Uterus (tissue), 4 donors: ENCODE data around the gene KCND3. TPM values are rescaled to one million over a fixed set of nuclear protein-coding genes. Genes with fewer than 3 reads are reported as not detected.

Source experiments
- DNase-seq, 2 donors: peaks; one replicate each; pipeline ENCODE4 v3.0.0-alpha.2; 2019 to 2020
- H3K27ac ChIP-seq, 2 donors: fragments of 200-600 bp; sonication (generic); 1 replicate in 1 of 2; 2 replicates in 1 of 2; pipeline ENCODE4 v1.5.1; 2016 to 2018
- H3K27me3 ChIP-seq, 2 donors: fragments of 200-600 bp; sonication (generic); one replicate each; pipeline ENCODE4 v1.5.1; 2018 to 2019; ENCODE audit warnings: control low read depth in 1 of 2
- H3K36me3 ChIP-seq, 2 donors: fragments of 200-600 bp; sonication (generic); one replicate each; pipeline ENCODE4 v1.5.1; 2019; ENCODE audit warnings: control low read depth in 1 of 2
- H3K4me1 ChIP-seq, 2 donors: fragments of 200-600 bp; sonication (generic); one replicate each; pipeline ENCODE4 v1.5.1; 2018 to 2019; ENCODE audit warnings: control low read depth in 1 of 2
- H3K4me3 ChIP-seq, 2 donors: fragments of 200-600 bp; sonication (generic); 1 replicate in 1 of 2; 2 replicates in 1 of 2; pipeline ENCODE4 v1.5.1; 2018 to 2019; ENCODE audit warnings: mild to moderate bottlenecking in 1 of 2
- H3K9me3 ChIP-seq, 2 donors: fragments of 200-600 bp; sonication (generic); one replicate each; pipeline ENCODE4 v1.5.1; 2019; ENCODE audit warnings: control low read depth in 1 of 2
- CTCF ChIP-seq, 4 experiments: fragments of 200-600 bp in 2 of 4; fragments of 450-650 bp in 2 of 4; sonication (generic) in 2 of 4; IDR thresholded peaks; one replicate each; pipeline ENCODE4 v1.5.1; 2016 to 2019; ENCODE audit warnings: antibody characterized with exemption in 4 of 4, mild to moderate bottlenecking in 2 of 4, moderate library complexity in 1 of 4
- POLR2A ChIP-seq, 2 donors: fragments of 450-650 bp; IDR thresholded peaks; one replicate each; pipeline ENCODE4 v1.6.1; 2016; ENCODE audit warnings: antibody characterized with exemption in 2 of 2, mild to moderate bottlenecking in 1 of 2, moderate library complexity in 1 of 2
- intact Hi-C: fragments of 100-400 bp; cut with DNase I; formaldehyde crosslinking; loops from one replicate; pipeline ENCODE4 v1.15.1; 2023; ENCODE audit warnings: low total_unique reads
- total RNA-seq, 4 donors: library from RNA; depleted of rRNA in 3 of 4; stranded (reverse); fragments of >200 nt in 3 of 4; gene quantifications; one replicate each; pipeline versions ENCODE4 v1.1.0 to v1.2.4, GENCODE V29; 2014 to 2023
- donor health status: DM: yes; HTN: yes; CAD: no.

KCND3 gene
- total RNA-seq, 4 donors from 2014 or later: 5.0 to 13.5 (median 7.2) TPM

DNA sequence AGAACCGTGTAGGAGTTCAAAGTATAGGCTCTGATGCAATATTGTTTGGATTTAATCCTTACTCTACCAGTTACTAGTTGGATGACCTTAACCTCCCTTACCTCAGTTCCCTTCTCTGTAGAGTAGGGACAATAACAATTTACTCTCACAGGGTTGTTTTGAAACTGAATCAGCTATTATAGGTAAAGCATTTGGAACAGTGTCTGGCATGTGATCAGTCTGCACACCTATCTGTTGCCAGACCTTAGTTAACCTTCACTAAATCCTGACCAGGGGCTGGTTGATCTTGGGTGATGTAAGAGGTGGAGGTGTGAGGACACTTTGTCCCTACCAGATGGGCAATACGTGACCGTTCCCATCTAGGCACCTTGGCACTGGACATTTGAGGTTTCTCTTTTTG lies 126.9 kb downstream of the KCND3 start:
- H3K27ac ChIP-seq: no peak overlapping the region
- TF ChIP-seq CTCF (IDR thresholded peaks at IDR 0.05) (no peak), POLR2A (IDR thresholded peaks at IDR 0.05) (no peak)

DNA sequence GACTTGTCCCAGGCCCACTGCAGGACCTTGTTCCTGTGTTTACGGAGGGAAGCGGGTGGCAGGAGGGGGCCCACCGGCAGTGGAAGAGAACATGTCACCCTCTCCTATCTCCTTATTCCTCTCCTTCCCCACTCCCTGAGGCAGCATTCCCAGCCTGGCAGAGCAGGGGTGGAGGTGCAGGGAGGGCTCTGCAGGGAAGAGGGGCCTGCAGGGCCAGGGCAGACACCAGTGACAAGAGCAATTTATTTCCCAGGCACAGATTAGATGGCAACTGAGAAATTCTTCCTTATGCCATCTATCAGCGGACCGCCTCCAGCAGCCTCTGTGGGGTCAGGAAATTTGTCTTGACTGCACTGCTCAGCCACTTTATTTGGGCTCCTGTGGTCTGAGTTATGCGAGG lies 127.9 kb downstream of the KCND3 start:
- no peak for DNase-seq
- no peak overlapping the region for H3K27ac ChIP-seq
- no peaks in the 10 kb centered on the region for H3K9me3 ChIP-seq
- no peaks in the 10 kb centered on the region for H3K4me1 ChIP-seq
- no peaks in the 10 kb centered on the region for H3K36me3 ChIP-seq
- TF ChIP-seq POLR2A (IDR thresholded peaks at IDR 0.05) (no peak), CTCF (IDR thresholded peaks at IDR 0.05) (no peak)
- H3K4me3 ChIP-seq: no peak overlapping the region
- H3K27me3 ChIP-seq: no peaks in the 10 kb centered on the region
- intact Hi-C loops: no loop called here

More for the DNA sequence above, 126.9 kb downstream of the KCND3 start:
- no peaks in the 10 kb centered on the region for H3K27me3 ChIP-seq
- no peak for DNase-seq
- intact Hi-C loops: no loop called here
- no peaks in the 10 kb centered on the region for H3K36me3 ChIP-seq
- no peaks in the 10 kb centered on the region for H3K4me1 ChIP-seq
- H3K4me3 ChIP-seq: no peak overlapping the region
- no peaks in the 10 kb centered on the region for H3K9me3 ChIP-seq

DNA sequence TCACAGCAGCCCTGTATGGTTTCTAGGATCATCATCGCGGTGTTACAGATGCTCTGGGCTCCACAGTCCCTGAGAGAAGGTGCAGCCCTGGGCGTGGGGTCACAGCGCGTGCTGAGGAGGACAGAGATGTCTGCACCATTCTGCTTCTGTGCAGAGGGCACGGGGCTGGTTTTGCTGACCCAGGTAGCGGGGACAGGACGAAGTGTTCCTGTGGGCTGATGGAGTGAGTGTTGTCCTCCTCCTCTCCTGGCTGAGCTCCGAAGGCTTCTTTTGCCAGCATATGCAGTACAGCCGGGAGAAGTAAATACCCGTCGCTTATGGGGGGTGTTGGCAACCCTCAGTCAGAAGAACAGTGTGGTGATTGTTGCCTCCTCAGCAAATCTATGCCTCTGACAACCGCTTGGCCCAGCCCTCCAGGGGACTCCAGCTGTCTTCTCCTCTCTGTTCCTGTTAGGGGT lies 132.2 kb downstream of the KCND3 start:
- Histone ChIP-seq H3K9me3 (no peaks in the 10 kb centered on the region), H3K4me1 (no peaks in the 10 kb centered on the region), H3K4me3 (no peak overlapping the region), H3K27ac (no peak overlapping the region), H3K36me3 (no peaks in the 10 kb centered on the region), H3K27me3 (no peaks in the 10 kb centered on the region)
- intact Hi-C loops: no loop called here
- TF ChIP-seq POLR2A (IDR thresholded peaks at IDR 0.05): no peak
- no peak for TF ChIP-seq CTCF (IDR thresholded peaks at IDR 0.05)
- DNase-seq: no peak

GRCh38 chr1:111856411-111857185 lies 132.9 kb downstream of the KCND3 start:
- Histone ChIP-seq H3K4me1 (no peaks in the 10 kb centered on the region), H3K27ac (no peak overlapping the region), H3K36me3 (no peaks in the 10 kb centered on the region), H3K27me3 (no peaks in the 10 kb centered on the region), H3K4me3 (no peak overlapping the region), H3K9me3 (no peaks in the 10 kb centered on the region)
- intact Hi-C loops: no loop called here
- DNase-seq: no peak
- TF ChIP-seq POLR2A (IDR thresholded peaks at IDR 0.05): no peak
- no peak for TF ChIP-seq CTCF (IDR thresholded peaks at IDR 0.05)

DNA sequence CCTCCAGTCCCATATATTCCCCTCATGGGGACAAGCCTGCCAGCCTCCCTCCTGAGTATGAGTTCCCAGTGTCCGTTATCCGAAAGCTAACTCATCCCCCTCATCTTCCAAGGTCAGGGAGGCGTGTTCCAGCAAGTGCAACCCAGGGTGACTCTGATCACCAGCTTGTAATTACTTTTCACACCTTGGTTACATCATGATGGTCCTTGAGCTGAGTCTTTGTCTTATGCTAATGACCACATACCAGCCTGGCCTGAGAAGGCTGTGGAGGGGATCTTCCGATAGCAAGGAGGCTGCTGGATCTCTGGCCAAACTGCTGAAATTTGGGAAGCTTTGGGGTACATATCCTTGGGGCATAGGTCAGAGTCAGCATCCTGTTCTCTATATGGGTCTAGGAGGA lies 134.2 kb downstream of the KCND3 start:
- Histone ChIP-seq H3K27me3 (no peaks in the 10 kb centered on the region), H3K4me3 (no peak overlapping the region), H3K4me1 (no peaks in the 10 kb centered on the region), H3K9me3 (no peaks in the 10 kb centered on the region), H3K27ac (no peak overlapping the region), H3K36me3 (no peaks in the 10 kb centered on the region)
- DNase-seq: no peak
- intact Hi-C loops: no loop called here
- TF ChIP-seq CTCF (IDR thresholded peaks at IDR 0.05): no peak
- TF ChIP-seq POLR2A (IDR thresholded peaks at IDR 0.05): no peak
